Stimulated activated CD4-positive, alpha-beta T cell treated with anti-CD3 and anti-CD28 coated beads, TNF-alpha, amount 100 ng/mL, for 24 hours (primary cell): ENCODE measurements around the gene SFTPD.
A peak's percentile ranks its signal among the peaks of the same experiment; 100 is the strongest.
"Not testable (repeated sequence)": the region's sequence is repeated elsewhere in the genome, so short reads cannot be mapped to it uniquely, and the experiment has no call there.

Source experiments
- DNase-seq, 3 experiments: peaks; one replicate each; pipeline ENCODE4 v3.0.0-alpha.2; 2020; ENCODE audit warnings: low read depth in 3 of 3

SFTPD gene

GRCh38 chr10:79925614-79926013 lies 23.3 kb downstream of the SFTPD start:
- DNase-seq, result no peak

GRCh38 chr10:79923669-79924068 lies 25.2 kb downstream of the SFTPD start:
- DNase-seq, result no peak

- DNase-seq, result no peak
Observed at GRCh38 chr10:79923145-79923544, 25.8 kb downstream of the SFTPD start.

GRCh38 chr10:79922011-79922412 lies 26.9 kb downstream of the SFTPD start:
- DNase-seq, result not testable (repeated sequence)

- not testable (repeated sequence) for DNase-seq
Observed at GRCh38 chr10:79915838-79916237, 33.1 kb downstream of the SFTPD start.

- not testable (repeated sequence) for DNase-seq
Observed at GRCh38 chr10:79914512-79914911, 34.4 kb downstream of the SFTPD start.

- DNase-seq, result no peak
Observed at GRCh38 chr10:79910836-79911235, 38.1 kb downstream of the SFTPD start.

DNA sequence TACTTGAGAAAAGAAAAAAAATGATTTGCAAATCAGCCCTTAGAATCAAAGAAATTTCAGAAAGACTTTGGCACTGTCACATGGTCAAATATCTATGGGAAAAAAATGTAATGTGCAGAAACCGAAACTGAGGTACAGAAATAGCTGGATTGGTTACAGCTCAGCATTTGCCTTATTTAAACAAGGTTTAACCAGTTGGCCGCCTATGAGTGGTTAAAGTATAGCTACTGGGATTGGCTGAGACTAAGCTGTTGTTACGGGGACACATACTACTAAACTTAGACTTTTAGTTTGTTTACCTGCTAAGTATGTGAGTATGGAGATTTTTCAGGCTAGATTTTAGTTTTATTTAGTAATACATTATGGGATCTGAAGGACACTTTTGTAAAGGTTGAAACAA lies 38.6 kb downstream of the SFTPD start:
- no peak for DNase-seq

DNA sequence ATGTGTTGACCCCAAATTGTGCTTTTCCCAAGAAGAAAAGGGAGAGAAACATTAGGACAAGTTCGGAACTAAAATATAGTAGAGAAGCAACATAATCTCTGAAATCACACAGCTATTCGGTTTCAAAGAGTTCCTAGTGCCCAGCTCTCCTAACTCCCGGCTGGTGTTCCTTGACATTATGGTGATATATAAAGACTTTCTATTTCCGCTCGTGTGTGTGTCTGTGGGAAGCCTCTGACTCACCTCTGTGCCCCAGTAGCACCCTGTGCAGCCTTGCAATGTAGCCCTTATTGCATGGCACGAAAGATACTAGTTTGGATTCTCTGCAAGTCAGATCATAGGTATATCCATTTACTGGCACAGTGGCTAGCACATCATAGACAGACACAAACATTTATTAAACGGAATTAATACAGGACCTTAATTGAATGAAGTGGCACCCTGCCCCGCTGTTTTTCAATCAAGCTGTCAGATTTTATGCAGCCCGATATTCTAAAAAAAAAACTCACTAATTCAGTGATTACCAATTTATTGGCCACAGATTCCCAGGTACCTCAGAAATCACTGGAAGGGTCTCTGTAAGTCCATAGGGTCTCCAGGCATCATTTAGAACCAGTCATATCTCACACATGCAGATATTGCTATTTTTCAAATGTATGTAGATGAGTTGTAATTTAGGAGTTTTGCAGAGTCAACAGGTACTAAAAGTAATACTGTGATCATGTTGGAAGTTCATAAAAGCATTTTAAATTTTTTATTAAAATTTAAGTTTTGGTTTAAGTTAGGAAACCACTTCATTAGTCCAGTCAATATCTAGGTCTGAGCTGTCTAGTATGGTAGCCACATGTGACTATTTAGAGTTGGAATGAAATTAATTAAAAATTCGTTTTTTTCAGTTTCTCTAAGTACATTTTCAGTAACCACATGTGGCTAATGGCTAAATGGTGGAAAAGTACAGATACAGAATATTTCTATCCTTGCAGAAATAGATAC lies 43.3 kb downstream of the SFTPD start:
- DNase-seq, result no peak

DNA sequence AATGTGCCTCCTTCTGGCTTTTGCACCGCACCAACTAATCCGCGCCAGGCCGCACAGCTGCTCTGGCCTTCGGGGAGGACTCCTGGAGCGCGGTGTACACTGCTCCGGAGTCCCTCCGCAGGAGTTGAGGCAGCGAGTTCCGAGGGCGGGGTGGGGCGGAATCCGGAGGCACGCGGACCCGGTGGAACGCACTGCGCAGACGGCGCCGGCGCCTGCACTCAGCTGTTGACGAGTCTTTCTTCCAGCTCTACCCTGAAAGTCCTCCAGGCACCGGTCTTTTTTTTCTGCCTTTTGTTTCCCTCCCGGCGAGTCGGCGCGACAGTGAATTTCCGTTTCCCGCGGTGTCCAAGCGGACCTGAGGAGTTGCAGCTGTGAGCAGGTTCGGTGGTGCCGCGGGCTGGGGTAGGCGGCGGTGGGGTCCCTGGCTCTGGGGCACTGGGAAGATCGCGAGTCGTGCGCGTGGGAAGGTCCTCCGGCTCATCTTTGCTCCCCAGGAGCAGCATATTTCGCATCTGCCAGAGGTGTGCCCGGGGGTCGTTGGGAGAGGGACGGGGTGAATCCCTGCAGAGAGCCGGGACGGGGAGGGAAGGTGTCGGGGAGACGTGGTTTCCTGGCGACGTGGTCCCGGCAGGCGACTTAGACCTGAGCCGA lies 44.1 kb downstream of the SFTPD start:
- DNase-seq, result peak in 2 of 3 experiments; percentile 40 to 53

DNA sequence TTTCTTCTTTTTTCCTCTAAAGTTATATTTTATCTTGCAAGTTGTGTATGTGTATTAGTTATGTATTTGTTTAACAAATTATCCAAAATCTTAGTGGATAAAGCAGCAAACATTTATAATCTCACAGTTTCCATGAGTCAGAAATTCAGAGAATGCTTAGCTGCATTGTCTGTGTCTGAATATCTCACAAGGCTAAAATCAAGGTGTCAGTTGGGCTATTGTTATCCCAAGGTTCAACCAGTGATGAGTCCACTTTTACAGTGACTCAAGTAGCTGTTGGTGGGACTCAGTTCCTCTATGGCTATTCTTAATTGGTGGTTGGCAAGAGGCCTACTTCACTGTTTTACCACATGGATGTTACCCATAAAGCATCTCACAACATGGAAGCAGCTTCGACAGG lies 47.3 kb downstream of the SFTPD start:
- not testable (repeated sequence) for DNase-seq

DNA sequence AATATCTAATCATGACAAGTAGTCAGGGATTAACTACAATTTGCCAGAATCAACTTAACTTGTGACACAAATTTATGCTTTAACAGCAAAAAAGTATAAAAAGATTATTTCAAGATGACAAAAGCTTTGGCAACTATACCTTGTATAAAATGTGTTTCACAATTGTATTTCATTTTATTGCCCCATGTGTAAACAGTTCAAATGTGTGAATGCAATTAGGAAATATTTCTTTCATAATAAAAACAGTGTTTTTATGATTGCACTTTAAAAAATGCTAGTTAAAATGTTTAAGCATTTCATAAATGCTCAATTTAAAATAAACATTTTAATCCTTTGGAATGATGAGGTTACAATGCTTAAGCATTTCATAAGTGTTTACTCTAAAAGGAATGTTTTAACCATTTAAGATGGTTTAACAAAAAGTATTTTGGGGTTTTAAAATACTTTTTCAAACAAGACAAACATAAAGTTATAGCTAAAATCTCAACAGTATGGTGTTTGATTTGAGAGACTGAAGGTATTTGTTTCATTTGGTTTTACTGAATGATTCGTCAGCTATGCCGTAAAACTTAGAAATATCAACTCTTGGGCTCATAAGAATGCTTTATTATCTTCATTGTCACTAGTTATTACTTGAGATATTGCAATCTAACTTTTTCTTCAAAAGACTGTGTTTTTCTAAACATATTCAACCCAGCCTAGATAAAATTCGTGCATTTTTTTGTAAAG lies 50.1 kb downstream of the SFTPD start:
- DNase-seq, result no peak

- not testable (repeated sequence) for DNase-seq
Observed at GRCh38 chr10:79892896-79893295, 56.0 kb downstream of the SFTPD start.

DNA sequence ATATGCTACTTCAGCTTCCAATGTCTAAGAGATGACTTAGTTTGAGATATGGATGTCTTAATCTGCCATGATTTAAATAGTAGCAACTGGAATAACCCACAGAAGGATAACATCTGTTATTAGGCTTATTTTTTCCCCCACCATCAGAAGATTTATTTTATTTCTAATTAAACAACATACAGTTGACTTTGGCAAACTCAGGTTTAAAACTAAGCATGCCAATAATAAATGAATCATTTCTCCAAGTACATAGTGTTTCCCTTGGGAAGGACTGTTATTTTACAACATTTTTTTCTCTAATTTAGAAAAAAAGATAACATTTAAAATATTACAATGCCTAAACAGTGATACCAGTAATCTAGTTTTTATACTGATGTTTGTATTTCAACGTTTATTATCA lies 58.4 kb downstream of the SFTPD start:
- no peak for DNase-seq

GRCh38 chr10:79888984-79889383 lies 59.9 kb downstream of the SFTPD start:
- not testable (repeated sequence) for DNase-seq
